Measurements from ENCODE around the gene FBRS.

The FBRS gene

DNA sequence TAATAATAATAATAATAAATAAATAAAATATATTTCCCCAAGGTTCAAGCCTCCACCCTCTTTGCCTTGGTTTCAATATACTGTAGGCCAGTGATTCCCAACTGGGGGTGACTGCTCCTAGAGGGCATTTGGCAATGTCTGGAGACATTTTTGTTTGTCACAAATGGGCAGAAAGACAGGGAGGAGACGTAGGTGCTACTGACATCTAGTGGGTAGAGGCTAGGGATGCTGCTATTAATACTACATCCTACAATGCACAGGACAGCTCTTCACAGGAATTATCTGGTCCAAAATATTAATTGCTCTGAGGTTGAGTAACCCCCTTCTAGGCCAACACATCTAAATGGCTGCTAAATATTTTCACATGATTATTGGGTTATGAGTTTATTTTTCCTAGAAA lies 20.3 kb upstream of the FBRS start:
- no peaks in the 10 kb centered on the region for H4K20me1 ChIP-seq (ENCODE audit: insufficient read depth, low read length)
- H3K27me3 ChIP-seq (ENCODE audit: low read depth, low read length) = no peaks in the 10 kb centered on the region
- H2AFZ ChIP-seq (ENCODE audit: low read depth, low read length) = no peak overlapping the region
- no peak overlapping the region for H3K4me3 ChIP-seq (ENCODE audit: low read length)
- no peak overlapping the region for H3K4me2 ChIP-seq (ENCODE audit: low read length)
- no peak for TF ChIP-seq EZH2phosphoT487 (IDR thresholded peaks at IDR 0.05; ENCODE audit: low read depth)
- TF ChIP-seq, protein P1, sequence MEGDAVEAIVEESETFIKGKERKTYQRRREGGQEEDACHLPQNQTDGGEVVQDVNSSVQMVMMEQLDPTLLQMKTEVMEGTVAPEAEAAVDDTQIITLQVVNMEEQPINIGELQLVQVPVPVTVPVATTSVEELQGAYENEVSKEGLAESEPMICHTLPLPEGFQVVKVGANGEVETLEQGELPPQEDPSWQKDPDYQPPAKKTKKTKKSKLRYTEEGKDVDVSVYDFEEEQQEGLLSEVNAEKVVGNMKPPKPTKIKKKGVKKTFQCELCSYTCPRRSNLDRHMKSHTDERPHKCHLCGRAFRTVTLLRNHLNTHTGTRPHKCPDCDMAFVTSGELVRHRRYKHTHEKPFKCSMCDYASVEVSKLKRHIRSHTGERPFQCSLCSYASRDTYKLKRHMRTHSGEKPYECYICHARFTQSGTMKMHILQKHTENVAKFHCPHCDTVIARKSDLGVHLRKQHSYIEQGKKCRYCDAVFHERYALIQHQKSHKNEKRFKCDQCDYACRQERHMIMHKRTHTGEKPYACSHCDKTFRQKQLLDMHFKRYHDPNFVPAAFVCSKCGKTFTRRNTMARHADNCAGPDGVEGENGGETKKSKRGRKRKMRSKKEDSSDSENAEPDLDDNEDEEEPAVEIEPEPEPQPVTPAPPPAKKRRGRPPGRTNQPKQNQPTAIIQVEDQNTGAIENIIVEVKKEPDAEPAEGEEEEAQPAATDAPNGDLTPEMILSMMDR (IDR thresholded peaks at IDR 0.05; ENCODE audit: low read depth, low read length) = peak; percentile 67
- no peak overlapping the region for H3K27ac ChIP-seq (ENCODE audit: low read length)
- peaks cover 10% of the 10 kb centered on the region for H3K4me1 ChIP-seq (ENCODE audit: low read length)
- no peak overlapping the region for H3K9ac ChIP-seq (ENCODE audit: low read length)
- H3K9me3 ChIP-seq (ENCODE audit: insufficient read depth, low read length) = no peaks in the 10 kb centered on the region
- H3K79me2 ChIP-seq (ENCODE audit: low read length) = peaks cover 14% of the 10 kb centered on the region
- H3K36me3 ChIP-seq (replicated peaks; ENCODE audit: low read depth, low read length) = no peaks in the 10 kb centered on the region

DNA sequence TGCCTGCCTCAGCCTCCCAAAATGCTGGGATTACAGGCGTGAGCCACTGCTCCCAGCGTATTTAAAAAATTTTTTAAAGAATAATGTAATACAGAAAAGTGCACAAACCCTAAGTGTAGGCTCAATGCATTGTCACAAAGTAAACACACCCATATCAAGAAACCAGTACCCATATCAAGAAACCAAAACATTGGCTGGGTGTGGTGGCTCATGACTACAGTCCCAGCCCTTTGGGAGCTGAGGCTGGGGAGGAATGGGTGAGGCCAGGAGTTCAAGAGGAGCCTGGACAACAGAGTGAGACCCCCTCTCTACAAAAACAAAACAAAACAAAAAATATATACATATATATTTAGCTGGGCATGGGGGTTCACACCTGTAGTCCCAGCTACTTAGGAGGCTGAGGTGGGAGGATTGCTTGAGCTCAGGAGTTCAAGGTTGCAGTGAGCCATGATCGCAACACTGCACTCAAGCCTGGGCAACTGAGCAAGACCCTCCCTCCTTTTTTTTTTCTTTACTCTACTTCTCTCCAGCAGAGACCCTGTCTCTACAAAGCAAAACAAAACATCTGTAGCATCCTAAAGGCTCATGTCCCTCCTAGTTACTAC lies 16.8 kb upstream of the FBRS start:
- no peak overlapping the region for H3K4me3 ChIP-seq (ENCODE audit: low read length)
- no peak overlapping the region for H2AFZ ChIP-seq (ENCODE audit: low read depth, low read length)
- H3K36me3 ChIP-seq (replicated peaks; ENCODE audit: low read depth, low read length) = no peaks in the 10 kb centered on the region
- H3K27ac ChIP-seq (ENCODE audit: low read length) = no peak overlapping the region
- no peak overlapping the region for H3K9ac ChIP-seq (ENCODE audit: low read length)
- no peaks in the 10 kb centered on the region for H3K79me2 ChIP-seq (ENCODE audit: low read length)
- no peaks in the 10 kb centered on the region for H3K9me3 ChIP-seq (ENCODE audit: insufficient read depth, low read length)
- H4K20me1 ChIP-seq (ENCODE audit: insufficient read depth, low read length) = no peaks in the 10 kb centered on the region
- TF ChIP-seq EZH2phosphoT487 (IDR thresholded peaks at IDR 0.05; ENCODE audit: low read depth) = no peak
- TF ChIP-seq, protein P1 (IDR thresholded peaks at IDR 0.05; ENCODE audit: low read depth, low read length) = no peak
- H3K4me2 ChIP-seq (ENCODE audit: low read length) = no peak overlapping the region
- no peaks in the 10 kb centered on the region for H3K27me3 ChIP-seq (ENCODE audit: low read depth, low read length)
- H3K4me1 ChIP-seq (ENCODE audit: low read length) = no peaks in the 10 kb centered on the region

DNA sequence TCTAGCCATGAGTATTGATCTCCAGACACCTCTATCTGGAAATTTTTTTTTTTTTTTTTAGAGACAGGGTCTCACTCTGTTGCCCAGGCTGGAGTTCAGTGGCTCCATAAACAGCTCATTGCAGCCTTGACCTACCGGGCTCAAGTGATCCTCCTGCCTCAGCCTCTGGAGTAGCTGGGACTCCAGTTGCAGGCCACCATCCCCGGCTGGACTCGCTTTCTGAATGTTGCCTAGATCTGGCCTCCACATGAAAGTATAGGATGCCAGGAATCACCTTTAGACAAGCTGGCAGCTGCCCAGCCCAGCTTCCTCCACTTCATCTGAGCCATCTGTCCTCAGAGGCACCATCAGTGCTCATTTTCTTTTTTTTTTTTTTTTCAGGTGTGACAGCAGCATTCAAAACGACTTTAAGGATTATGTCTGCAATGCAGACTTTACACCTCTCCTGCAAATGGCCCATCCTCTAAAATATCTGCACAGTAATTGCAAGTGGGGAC lies 13.8 kb upstream of the FBRS start:
- no peaks in the 10 kb centered on the region for H3K27me3 ChIP-seq (ENCODE audit: low read depth, low read length)
- no peaks in the 10 kb centered on the region for H3K9me3 ChIP-seq (ENCODE audit: insufficient read depth, low read length)
- no peaks in the 10 kb centered on the region for H3K36me3 ChIP-seq (replicated peaks; ENCODE audit: low read depth, low read length)
- no peaks in the 10 kb centered on the region for H4K20me1 ChIP-seq (ENCODE audit: insufficient read depth, low read length)
- H3K9ac ChIP-seq (ENCODE audit: low read length) = no peak overlapping the region
- H3K4me2 ChIP-seq (ENCODE audit: low read length) = no peak overlapping the region
- no peak for TF ChIP-seq EZH2phosphoT487 (IDR thresholded peaks at IDR 0.05; ENCODE audit: low read depth)
- TF ChIP-seq, protein P1 (IDR thresholded peaks at IDR 0.05; ENCODE audit: low read depth, low read length) = no peak
- H3K4me1 ChIP-seq (ENCODE audit: low read length) = no peaks in the 10 kb centered on the region
- H3K4me3 ChIP-seq (ENCODE audit: low read length) = no peak overlapping the region
- H3K27ac ChIP-seq (ENCODE audit: low read length) = no peak overlapping the region
- H2AFZ ChIP-seq (ENCODE audit: low read depth, low read length) = no peak overlapping the region
- no peaks in the 10 kb centered on the region for H3K79me2 ChIP-seq (ENCODE audit: low read length)

DNA sequence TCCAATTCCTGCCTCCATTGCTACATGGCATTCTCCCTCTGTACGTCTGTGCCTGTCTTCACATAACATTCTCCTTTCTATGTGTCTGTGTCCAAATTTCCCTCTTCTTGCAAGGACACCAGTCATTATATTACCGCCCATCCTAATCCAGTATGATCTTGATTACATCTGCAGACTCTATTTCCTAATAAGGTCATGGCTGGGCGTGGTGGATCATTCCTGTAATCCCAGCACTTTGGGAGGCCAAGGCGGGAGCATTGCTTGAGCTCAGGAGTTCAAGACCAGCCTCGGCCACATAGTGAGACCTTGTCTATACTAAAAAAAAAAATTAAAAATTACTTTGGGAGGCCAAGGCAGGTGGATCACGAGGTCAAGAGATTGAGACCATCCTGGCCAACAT lies 12.5 kb upstream of the FBRS start:
- peaks cover 8% of the 10 kb centered on the region; the same call in 1 of the 2 replicates for H3K4me1 ChIP-seq (ENCODE audit: low read length)
- H3K4me3 ChIP-seq (ENCODE audit: low read length) = no peak overlapping the region
- H3K27me3 ChIP-seq (ENCODE audit: low read depth, low read length) = no peaks in the 10 kb centered on the region
- H3K9ac ChIP-seq (ENCODE audit: low read length) = no peak overlapping the region
- no peaks in the 10 kb centered on the region for H4K20me1 ChIP-seq (ENCODE audit: insufficient read depth, low read length)
- H3K79me2 ChIP-seq (ENCODE audit: low read length) = no peaks in the 10 kb centered on the region
- no peaks in the 10 kb centered on the region for H3K9me3 ChIP-seq (ENCODE audit: insufficient read depth, low read length)
- no peak overlapping the region for H2AFZ ChIP-seq (ENCODE audit: low read depth, low read length)
- TF ChIP-seq EZH2phosphoT487 (IDR thresholded peaks at IDR 0.05; ENCODE audit: low read depth) = no peak
- TF ChIP-seq, protein P1 (IDR thresholded peaks at IDR 0.05; ENCODE audit: low read depth, low read length) = no peak
- H3K27ac ChIP-seq (ENCODE audit: low read length) = no peak overlapping the region
- H3K36me3 ChIP-seq (replicated peaks; ENCODE audit: low read depth, low read length) = no peaks in the 10 kb centered on the region
- H3K4me2 ChIP-seq (ENCODE audit: low read length) = no peak overlapping the region

Data from OCI-LY3 (cell line).